Measurements from ENCODE around the gene MYO5A.

Gene MYO5A

DNA sequence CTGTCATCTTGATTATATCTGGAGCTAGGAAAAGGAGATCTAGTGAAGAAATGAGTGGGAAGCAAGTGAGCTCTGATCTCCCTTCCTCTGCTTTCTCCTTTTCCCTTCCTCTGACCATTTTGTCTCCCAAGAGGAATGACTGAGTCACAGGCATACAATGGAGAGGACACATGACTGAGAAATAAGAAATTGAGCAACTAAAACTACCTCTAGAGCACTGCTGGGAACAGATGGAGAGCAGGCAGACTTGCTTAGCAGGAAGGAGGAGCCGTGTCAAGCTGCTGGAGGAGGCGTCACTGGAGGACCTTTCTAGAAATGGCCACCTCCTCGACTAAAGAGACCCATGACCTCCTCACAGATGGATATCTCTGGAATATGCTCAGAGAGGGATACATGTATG is 166.2 kb downstream of the MYO5A start:
- DNase-seq (ENCODE audit: low read depth): no peak

DNA sequence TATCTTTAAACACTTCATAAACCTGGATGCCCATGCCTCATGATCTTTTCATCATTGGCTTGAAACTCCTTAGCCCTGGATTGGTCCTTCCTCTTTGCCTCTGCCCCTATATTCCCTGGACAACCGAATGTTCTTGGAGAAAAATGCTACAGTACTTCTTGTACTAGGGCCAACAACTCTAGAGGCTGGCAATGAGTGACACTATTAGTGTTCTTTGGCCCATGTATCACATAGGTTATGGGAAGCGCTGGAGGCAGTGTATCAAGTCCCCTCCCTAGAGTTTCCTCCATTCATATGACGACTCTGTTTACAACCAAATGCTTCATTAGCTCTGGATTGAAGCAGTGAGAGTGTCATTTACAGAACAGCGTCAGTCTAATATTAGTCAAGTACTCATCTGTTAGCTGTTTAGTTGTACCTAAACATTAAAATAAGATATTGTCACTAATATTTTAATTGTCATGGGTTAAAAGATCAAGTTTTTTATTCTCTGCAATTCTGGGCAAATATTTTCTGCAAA is 166.6 kb downstream of the MYO5A start:
- DNase-seq (ENCODE audit: low read depth): no peak

DNA sequence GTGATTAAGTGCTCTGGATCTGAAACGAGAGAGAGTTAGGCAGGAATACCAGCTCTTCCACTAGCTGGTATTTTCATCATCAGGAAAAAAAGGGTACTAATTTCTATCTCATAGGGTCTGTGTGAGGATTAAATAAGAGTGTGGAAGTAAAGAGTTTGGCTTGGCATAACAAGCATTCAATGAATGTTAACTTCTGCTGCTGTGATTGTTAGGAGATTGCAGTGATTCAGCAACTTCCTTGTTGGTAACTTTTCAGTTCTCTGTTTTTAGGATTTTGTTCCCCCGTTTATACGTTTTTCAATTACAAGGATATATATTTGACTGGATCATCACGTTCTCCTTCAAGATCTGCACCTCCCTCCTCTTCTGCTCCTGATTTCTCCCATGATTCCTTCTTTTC is 167.2 kb downstream of the MYO5A start:
- DNase-seq (ENCODE audit: low read depth): no peak

DNA sequence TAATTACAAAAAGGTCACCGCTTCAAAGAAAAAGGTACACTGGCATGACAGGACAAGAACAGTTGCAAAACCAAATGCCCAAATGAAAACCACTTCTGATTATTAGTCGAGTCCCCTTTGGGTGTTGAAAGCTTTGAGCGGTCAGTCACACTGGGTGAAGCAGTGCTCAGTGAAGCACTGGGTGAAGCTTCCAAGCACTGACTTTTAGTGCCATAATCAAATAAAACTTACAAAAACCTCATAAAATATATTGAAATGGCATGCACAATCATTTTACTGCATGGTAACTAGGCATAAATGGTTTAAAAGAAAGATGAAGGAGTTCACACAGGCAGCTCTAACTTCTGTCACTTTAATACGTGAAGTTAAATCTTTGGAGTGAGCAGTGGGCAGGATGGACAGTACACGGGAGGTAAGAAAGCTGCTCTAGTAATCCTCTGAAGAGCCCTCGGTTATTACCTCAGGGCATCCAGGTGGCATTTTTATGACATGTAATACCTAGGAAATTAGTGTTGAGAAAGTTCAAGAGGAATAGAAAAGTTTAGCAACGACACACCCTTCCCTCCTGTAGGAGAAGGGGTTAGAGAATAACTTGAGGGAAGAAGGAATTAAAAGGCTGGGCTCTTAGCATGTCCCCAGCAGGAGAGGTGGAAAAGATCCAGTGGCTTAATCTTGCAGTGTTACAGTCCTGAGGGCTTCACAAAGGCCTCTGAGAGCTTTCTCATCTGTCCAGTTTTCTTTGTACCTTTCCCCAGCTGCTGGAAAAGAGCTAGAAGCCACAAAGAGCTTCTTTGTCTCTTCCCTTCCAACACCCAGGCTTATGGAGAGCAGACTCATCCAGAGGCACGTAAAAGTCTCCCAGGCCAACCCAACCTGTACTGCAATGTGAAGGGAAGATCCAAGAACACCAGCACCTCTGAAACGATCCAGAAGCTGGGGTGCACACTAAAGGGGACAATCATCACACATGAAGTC is 168.2 kb downstream of the MYO5A start:
- no peak for DNase-seq (ENCODE audit: low read depth)

DNA sequence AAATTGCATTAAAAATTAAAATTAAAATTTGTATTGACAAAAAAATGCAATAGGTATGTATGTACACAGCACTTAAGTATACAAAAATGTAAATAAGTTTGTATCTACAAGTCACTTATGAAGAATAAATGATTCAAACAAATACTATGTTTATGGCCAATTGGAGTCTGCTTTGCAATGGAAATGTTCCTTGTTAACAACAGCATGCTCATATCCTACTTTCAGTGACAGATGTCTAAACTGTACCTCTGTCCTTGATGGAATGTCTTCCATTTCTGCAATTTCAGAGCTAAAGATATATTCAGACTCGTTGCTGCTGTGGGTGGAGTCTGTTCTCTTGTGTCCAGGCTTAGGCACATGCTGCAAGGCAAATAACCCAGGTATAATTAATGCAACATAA is 169.0 kb downstream of the MYO5A start:
- DNase-seq (ENCODE audit: low read depth): no peak

DNA sequence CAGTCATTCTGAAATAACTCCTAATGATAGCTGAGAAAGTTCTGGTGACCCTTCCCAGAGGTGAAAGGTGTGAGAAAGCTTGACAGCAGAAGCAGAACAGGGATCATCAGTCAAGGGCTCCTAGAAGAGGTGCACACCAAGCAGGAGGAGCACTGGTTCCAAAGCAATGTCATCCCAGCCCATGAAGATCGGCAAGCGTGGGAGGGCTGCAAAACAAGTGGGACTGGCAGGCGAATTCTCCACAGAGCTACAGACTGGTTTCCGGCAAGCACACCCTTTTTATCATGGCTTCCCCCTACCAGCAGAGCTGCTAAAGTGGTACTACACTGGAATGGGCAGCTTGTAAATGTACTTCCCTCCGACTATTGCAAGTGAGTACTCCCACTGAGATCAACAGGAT is 170.7 kb downstream of the MYO5A start:
- DNase-seq (ENCODE audit: low read depth): no peak

DNA sequence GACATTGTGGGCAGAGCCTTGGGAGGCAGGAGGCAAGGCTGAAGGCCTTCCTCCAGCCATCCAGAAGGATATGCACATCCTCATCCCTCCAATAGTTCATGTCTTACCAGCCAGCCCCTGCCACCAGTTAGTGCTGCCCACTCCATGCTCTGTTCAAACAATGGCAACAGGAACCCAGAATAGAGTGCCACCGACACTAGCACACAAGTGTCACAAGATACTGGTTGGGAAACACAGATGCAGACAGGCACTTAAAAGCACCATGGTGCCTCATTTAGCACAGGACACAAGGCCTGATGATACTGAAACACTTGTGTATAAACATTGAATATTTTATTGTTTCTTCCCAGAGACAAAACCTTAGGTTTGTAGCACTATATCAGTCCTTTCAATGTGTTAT is 176.6 kb downstream of the MYO5A start:
- DNase-seq (ENCODE audit: low read depth): no peak

DNA sequence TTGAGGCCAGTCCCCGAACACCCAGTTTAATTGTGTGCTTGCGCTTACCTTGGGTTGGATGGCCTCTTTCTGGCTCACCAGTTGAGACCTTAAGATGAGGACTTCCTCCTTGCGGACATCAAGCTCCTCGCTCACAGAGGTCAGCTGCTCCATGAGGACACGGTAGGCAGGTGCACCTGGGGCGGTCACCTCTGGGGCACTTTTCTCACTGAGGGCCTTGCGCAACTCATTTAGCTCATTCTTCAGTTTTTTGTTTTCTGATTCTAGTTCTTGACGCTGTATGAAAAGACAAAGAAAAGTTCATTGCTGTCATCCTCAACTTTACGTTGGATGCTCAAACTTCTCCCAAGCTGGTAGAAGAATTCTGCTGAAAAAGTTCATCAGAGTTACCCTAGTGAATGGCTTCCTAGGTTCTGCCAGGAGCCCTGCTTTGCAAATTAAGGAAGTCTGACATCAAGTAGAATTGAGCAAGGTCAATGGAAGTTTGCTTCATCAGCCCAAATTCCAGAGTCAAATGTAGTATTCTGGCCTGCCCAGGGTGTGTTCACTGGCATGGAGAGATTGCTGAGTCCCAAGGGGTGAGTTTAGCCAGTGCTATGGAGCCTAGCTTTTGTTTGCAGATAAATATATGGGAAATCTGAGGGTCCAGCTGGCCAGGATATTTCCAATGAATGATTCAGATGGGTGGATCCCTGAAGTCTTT is 177.3 kb downstream of the MYO5A start:
- DNase-seq (ENCODE audit: low read depth): no peak

DNA sequence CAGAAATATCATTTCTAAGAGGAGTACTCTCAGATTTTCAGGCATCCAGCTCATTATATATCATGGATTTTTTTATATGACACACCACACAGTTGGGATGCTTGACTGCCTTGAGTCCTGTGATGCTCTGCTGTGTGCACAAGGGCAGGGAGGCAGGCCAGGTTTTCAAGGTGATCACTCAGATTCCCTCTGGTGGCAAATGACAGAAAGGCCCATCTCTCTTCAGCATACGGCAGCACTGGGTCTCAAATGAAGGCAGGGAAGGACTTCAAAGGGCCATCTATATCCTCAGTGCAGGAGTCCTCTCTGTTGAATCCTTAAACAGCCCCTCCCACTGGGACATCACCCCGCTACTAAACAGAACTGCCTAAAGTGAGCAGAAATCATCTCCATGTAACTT is 178.3 kb downstream of the MYO5A start:
- DNase-seq (ENCODE audit: low read depth): no peak

DNA sequence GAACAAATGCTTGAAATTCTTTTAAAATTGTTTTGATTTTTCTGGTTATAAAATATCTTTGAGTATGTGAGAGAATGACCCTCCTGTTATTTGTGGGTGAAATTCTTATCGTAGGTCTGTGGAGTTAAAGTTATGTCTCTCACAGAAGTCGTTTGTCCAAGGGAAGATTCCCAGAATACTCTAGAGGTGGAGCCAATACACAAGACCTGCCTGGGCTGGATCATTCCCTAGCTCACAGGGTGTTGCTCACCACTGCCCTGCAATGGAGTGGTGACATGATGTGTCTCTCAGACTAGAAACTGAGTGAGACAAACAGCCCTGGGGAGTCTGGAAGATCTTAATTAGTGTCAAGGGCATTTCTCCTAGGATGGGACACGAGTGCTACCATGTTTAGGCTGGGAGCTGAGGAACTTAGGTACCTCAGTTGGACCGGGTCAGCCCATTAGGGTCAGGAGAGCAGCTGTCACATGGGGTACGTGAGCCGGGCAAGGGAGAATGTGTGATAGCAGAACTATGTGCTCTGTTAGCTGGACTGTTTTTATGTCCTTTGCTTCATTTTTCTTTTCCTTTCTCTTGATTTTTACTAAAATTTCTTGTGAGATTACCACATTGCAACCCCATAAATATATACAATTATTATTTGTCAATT is 179.5 kb downstream of the MYO5A start:
- DNase-seq (ENCODE audit: low read depth): no peak

DNA sequence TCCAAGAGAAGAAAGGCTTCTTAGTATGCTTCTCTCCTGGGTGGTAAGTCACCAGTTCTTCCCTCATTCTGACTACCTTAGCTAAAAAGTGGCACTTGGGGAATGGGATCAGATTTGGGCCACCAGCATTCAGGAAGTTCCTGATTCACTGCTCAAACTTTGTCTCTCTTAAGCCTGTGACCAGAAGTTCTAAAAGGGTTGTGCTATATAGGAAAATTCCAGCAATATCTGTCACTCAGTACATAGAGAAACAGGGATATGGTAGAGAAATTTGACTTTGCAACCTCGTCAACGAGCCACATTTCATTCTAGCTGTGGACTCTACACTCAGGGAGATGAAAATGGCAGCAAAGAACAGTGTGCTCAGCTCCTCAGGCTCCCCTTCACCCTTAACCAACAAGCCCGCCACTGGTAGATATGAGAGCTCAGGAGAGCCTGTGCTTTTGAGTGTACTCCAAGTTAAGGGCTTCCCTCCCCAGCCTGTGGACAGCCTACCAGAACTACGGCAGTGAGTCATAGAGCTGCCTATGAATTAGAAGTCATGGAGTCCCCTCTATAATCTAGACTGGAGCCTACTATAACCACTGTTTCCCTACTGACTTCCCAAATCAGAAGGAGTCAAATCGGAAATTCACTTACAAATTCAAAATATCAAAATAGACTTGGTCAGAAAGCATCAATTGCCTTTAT is 180.5 kb downstream of the MYO5A start:
- no peak for DNase-seq (ENCODE audit: low read depth)

DNA sequence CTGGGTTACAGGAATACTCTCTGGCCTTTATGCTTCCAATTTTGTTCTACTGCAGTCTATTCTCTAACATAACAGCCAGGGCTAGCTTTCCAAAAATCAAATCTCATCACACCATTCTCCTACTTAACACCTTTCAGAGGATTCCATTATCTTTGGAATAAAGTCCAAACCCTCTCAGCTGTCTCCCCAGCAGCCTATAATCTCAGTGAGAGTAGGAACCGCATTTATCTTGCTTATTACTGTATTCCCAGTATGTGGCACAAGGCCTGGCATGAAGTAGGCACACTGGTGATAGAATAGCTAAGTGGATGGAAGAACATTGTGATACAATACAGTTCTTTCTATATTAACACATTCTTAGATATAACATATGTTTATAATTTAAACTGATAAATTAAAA is 184.1 kb downstream of the MYO5A start:
- no peak for DNase-seq (ENCODE audit: low read depth)

DNA sequence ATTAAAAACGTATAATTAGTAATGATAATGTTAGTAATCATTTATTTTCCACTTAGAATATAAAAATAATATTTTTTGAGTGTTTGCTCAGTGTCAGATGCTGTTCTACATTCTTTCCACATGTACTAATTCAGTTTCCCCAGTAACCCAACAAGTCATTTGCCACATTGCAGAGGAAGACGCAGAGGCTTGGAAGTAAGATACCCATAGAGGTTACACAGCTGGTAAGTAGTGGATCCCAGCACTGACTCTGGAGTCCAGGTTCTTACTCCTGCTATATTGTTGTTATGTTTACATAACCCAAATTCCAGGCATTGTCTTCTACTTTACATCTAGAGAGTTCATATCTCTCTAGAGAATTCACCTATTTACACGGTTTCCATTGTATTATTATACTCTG is 184.8 kb downstream of the MYO5A start:
- DNase-seq (ENCODE audit: low read depth): peak; percentile 54

DNA sequence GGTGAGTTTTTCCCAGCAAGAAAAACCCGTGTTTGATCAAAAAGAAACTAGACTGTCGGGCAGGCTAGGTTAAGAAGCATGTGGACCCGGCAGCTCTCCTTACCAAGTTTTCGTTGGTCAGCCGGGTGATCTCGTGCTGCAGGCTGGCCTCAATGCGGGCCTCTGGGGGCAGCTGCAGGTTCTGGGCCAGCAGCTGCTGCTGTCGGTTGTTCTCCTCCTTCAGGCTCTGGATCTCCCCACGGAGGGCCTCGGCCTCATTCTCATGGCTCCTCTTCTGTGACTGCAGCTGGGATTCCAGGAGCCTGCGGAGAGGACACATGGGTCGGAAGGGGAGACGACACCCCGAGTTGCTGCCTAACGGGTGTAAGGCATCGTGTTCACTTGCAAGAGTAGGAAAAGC is 188.6 kb downstream of the MYO5A start:
- no peak for DNase-seq (ENCODE audit: low read depth)

DNA sequence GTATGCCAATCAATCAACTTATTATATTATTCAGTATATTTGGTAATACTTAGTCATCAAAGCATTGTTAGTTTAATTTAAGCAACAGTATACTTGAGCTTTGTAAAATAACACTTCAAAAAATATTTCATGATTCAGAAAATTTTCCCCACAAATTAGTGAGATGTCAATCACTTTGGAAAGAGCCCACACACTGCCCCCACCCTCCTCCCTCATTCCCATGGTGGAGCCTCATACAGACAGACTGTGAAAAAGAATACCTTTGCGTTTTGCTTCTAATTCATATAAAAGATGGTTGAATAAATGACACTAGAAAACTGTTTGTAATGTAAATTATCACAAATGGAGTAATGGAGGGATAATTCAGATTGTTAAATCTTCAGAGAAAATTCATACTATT is 189.8 kb downstream of the MYO5A start:
- no peak for DNase-seq (ENCODE audit: low read depth)

DNA sequence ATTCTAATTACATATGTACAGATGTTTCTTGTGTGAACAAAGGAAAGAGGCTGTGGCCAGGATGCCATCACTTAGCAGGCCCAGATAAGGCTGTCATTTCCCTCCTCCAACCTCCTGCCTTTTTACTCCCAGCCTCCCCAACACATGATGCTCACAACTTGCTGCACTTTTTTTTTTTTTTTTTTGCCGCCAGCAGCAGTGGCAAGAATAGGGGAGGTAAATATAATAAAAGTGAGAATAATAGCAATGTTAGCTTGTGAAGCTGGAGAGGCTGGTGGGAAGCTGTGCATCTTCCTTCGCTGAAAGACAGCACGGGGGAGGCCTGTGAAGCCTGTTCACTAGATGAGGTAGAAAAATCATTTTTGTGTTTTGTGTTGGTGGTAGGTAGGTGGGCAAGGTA is 190.6 kb downstream of the MYO5A start:
- DNase-seq (ENCODE audit: low read depth): no peak

DNA sequence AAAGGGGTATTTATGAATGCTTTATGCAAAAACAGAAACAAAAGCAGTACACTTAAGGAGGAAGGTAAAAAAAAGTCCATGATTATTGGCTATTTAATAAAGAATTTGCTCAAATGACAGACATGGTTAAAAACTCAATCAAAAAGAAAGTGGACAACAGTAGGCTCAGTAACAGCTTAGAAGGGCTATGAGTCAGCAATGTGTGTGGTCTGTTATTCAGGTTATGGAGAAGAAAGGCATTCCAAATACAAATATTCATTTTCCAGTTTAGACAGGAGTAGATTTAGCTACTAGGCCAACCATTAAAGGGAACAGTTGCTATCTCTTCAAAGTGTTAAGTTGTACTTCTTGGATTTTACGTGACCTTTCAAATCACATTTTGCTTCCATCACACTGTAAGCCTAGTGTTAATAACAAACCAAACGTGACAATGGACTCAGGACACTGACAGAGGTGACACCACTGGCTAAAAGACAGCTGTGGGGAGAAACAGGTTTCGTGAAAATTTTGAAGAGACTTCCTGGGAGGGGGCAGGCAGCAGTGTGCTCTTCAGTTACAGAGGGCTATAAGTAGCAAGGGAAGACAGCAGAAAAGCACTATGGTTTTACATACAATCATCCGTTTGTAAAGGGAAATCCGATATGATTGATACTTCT is 191.4 kb downstream of the MYO5A start:
- DNase-seq (ENCODE audit: low read depth): no peak

DNA sequence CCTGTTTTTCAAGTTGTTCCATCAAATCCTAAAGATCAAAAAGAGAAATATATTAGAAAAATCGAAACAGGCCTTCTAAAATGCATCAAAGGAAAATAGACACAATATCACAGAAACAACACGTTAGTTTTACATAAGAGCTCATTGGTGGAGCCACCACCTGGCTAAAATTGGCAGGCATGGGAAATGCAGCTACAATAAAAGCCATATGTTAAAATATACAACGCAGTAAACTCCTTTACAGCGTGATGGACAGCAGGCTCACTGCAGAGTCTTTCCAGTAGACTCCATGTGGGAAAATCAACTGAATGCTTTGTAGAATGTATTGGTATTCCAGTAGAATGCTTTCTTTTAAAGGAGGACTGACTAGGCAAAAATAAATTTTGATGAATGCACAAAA is 192.2 kb downstream of the MYO5A start:
- no peak for DNase-seq (ENCODE audit: low read depth)

DNA sequence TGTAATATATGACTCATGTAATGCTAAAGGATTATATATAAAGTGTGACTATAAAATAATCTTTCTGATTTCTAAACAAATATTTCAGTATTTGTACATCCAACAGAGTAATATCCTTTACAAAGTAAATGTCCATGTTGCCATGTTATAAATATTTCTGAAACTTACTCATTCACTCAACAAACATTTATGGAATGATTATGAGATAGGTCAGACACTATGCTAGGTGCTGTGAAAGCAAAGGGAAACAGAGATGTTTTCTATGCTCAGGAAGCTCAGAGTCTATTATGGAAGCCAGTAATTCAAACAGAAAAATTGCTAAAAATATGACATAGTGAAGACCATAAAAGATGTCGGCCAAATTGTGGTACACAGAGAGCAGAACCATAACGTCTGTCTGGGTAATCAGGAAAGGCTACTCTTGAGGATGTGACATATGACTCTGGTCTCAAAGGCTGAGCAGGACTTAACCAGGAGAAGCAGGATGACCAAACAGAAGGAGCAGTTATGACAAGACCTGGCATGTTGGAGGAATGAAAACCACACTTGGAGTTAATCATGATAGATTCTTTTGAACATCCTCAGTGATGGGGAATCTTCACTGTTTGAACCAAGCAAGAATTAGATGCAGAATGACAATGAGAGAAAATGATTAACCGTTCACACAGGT is 194.1 kb downstream of the MYO5A start:
- no peak for DNase-seq (ENCODE audit: low read depth)

DNA sequence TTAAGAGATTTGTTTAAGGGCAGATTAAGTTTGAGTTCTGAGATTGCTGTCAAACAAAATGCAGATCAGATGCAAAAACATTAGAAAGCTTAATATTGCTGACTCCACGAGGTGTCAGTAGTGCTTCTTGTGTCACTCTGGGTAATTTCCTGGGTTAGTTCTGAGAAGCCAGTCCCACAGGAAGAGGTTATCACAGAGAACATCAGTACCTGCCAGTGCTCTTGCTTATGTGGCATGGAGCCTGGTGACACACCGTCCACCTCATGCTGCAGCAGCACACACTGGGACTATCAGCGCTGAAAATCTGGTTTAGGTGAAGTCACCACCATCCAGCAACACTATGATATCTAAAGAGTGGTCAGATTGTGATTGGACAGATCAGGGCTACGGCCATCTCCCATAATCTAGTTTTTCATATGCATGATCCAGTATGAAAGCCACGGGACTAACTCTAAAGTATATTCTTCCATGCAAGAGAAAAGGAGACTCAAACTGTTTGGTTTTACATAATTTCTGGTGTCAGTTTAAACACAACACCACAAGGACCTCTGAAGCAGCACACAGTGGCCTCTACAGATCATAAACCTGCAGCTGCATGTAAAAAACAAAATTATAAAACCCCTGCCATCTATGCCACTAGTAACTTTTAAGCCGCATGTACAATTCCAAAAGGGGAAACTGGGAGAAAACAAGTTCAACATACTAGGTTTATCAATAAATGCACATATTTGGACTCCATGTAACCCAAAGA is 197.0 kb downstream of the MYO5A start:
- no peak for DNase-seq (ENCODE audit: low read depth)

All from non-pigmented ciliary epithelial cell (primary cell).